ENCODE data around the gene RPS23.

RPS23 gene

DNA sequence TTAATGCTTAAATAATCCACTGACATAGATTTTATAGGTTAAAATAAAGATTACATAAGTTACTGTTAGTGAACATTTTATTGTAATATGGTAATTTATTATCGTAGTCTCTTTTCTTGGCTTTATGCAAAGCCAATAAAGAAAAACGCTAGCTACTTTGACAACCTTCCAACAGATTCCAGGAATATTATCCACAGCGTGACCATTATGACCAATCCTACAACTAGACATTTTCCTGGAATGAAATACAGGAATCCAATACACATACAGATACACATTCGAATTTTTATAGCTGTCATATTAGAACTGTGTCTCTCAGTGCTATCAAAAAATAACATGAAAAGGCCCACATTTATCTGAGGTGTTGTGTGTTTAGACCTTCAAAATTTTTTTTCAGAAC, 13.1 kb downstream of the RPS23 start:
- DNase-seq (ENCODE audit: low read depth) = no peak
- TF ChIP-seq, protein P1, sequence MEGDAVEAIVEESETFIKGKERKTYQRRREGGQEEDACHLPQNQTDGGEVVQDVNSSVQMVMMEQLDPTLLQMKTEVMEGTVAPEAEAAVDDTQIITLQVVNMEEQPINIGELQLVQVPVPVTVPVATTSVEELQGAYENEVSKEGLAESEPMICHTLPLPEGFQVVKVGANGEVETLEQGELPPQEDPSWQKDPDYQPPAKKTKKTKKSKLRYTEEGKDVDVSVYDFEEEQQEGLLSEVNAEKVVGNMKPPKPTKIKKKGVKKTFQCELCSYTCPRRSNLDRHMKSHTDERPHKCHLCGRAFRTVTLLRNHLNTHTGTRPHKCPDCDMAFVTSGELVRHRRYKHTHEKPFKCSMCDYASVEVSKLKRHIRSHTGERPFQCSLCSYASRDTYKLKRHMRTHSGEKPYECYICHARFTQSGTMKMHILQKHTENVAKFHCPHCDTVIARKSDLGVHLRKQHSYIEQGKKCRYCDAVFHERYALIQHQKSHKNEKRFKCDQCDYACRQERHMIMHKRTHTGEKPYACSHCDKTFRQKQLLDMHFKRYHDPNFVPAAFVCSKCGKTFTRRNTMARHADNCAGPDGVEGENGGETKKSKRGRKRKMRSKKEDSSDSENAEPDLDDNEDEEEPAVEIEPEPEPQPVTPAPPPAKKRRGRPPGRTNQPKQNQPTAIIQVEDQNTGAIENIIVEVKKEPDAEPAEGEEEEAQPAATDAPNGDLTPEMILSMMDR (conservative IDR thresholded peaks at IDR 0.05; ENCODE audit: low read depth, low read length) = no peak
- no peak overlapping the region for H3K4me3 ChIP-seq (ENCODE audit: low read depth, low read length)

DNA sequence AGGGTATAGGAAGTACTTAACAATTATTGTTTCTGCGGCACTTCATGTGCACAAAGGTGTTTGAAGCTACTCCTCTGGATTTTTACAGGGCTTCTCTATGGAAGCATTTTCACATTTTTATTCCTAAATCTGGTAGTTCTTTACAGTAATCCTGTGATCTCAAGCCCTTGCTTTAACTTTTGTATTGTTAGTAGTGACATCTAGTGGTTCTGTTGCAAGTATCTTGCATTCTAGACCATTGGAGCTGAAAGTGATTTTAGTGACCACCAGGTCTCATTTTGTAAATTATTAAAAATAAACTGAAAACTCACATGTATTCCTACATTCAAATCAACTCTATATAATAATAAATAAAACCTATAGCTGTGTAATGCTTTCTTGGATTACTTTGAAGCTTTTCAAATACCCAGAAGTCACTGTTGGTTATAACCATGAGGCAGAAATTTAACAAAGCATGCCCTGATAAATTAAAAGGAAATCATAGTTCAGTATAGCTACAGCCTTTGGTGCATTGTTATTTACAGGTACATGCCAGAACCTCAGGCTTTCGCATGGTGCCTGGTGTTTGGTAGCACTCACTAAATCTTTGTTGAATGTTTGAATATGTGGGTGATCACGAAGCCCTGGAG, 18.9 kb downstream of the RPS23 start:
- H3K4me3 ChIP-seq (ENCODE audit: low read depth, low read length) = no peak overlapping the region
- peak; percentile 69 for DNase-seq (ENCODE audit: low read depth)
- TF ChIP-seq, protein P1 (conservative IDR thresholded peaks at IDR 0.05; ENCODE audit: low read depth, low read length) = peak; percentile 59

DNA sequence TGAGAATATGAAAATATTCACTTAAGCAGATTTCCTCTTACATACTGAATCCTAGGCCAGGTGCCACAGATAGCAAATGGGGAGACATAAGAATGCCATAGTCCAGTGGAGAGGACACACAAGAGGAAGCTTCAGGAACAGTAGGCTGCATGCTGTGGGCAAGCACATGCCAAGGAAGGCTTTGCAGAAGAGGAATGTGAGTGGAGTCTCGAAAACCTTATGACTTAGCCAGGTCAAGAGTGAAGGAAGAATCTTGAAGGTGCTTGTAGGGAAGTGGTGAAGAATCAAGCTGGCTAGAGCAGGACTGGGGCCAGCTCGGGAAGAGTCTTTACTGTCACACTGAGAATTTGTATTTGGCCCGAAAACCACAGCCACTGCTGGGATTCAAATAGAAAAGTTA, 20.4 kb downstream of the RPS23 start:
- TF ChIP-seq, protein P1 (conservative IDR thresholded peaks at IDR 0.05; ENCODE audit: low read depth, low read length) = no peak
- peak; percentile 37 for DNase-seq (ENCODE audit: low read depth)

DNA sequence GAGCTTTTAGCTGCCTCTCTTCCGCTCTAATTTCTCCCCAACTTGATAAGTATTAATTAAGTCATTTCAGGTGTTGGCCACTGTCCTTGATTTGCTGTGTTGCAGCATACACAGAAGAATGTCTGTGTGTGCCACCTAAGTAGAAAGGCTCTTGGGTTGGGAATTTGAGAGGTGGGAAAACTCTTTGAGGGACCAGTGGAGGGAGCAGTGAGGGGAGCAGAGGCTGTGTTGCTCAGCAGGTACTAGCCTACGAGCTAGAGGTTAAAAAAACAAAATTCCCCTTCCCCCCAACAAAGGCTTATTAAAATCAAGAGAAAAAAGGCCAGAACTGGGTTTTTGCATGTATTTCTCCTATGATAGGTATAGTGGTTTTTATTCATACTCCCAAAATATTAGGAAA, 20.9 kb downstream of the RPS23 start:
- TF ChIP-seq, protein P1 (conservative IDR thresholded peaks at IDR 0.05; ENCODE audit: low read depth, low read length) = no peak
- H3K4me3 ChIP-seq (ENCODE audit: low read depth, low read length) = no peak overlapping the region
- DNase-seq (ENCODE audit: low read depth) = no peak

More for the DNA sequence above, 20.4 kb downstream of the RPS23 start:
- no peak overlapping the region for H3K4me3 ChIP-seq (ENCODE audit: low read depth, low read length)

DNA sequence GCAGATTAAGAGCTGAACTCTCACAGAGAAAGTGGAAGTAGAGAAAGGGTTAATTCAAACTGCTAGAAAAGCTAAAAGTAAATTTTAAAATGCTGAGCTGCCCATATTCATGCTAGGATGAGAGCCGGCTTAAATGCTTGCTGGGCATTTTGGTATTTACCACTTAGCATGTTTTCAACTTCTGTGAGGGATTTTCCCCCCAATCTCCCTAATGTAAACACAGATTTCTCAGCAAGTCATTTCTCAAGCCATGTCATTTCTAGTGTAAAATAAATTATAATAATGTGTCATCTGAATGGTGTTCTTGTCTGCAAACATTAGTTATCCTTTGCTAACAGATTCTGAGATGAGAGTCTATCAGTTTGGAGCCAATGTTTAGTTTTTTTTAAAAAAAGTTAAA, 22.3 kb downstream of the RPS23 start:
- DNase-seq (ENCODE audit: low read depth) = no peak
- TF ChIP-seq, protein P1 (conservative IDR thresholded peaks at IDR 0.05; ENCODE audit: low read depth, low read length) = no peak
- no peak overlapping the region for H3K4me3 ChIP-seq (ENCODE audit: low read depth, low read length)

DNA sequence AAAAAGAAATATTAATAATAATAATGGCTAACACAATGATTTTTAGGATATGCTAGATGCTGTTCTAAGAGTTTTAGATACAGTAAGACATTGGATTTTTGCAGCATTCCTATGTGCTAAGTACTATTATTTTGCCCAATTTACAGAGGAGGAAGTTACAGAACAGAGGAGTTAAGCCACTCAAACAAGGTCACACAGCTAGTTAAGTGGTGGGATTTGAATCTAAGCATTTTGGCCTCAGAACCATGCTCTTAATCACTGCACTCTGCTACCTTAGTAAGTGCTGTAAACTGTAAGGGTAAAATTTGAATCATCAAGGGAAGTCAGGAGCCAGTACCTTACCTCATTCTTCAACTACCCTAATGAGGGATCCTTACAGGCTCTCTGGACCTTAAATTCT, 25.4 kb downstream of the RPS23 start:
- TF ChIP-seq, protein P1 (conservative IDR thresholded peaks at IDR 0.05; ENCODE audit: low read depth, low read length) = no peak
- no peak for DNase-seq (ENCODE audit: low read depth)
- no peak overlapping the region for H3K4me3 ChIP-seq (ENCODE audit: low read depth, low read length)

DNA sequence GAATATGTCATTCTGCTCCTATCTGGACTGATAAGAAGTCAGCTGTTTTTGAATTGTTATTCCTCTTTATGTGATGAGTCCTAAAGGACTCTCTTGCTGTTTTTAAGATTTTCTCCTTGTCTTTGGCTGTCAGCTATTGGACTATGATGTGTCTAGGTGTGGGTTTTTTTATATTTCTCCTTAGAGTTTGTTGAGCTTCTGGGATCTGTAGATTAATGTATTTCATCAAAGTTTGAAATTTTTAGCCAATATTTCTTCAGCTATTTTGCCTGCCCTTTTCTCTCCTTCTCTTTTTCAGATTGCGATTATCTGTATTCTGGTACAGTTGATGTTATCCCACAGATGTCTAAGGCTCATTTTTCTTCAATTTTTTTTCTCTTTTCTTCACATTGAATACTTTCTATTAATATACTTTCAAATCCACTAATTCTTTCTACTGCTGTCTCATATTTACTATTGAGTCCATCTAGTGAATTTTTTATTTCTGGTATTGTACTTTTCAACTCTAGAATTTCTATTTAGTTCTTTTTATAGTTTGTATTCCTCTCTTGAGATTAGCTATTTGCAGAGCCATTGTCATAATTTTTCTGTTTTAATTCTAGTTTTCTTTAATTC, 31.1 kb downstream of the RPS23 start:
- TF ChIP-seq, protein P1 (conservative IDR thresholded peaks at IDR 0.05; ENCODE audit: low read depth, low read length) = no peak
- no peak overlapping the region for H3K4me3 ChIP-seq (ENCODE audit: low read depth, low read length)
- no peak for DNase-seq (ENCODE audit: low read depth)

All from choroid plexus epithelial cell (primary cell).